H7 (cell line): Measurements from ENCODE around the gene AFMID. TPM values are rescaled to one million over a fixed set of nuclear protein-coding genes. Genes with fewer than 3 reads are reported as not detected.
"Not testable (repeated sequence)": the region's sequence is repeated elsewhere in the genome, so short reads cannot be mapped to it uniquely, and the experiment has no call there.

ENCODE experiments used
- DNase-seq: peaks from one replicate; pipeline ENCODE4 v3.0.0; 2012
- H3K27me3 ChIP-seq: 2 replicates; pipeline ENCODE4 v1.6.0; 2011; ENCODE audit warnings: mild to moderate bottlenecking, low read length; ENCODE audit not compliant: control insufficient read depth, insufficient read depth
- H3K36me3 ChIP-seq: replicated peaks from 2 replicates; pipeline ENCODE4 v1.5.1; 2011; ENCODE audit warnings: low read length; ENCODE audit not compliant: control insufficient read depth, insufficient read depth
- H3K4me3 ChIP-seq: 2 replicates; pipeline ENCODE4 v1.5.1; 2011; ENCODE audit warnings: low read depth, mild to moderate bottlenecking, control low read depth, low read length, moderate library complexity; ENCODE audit not compliant: insufficient read depth
- total RNA-seq: library from RNA; depleted of rRNA; stranded (reverse); fragments of >200 nt; shearing (Covaris generic); gene quantifications from 2 replicates; pipeline ENCODE4 v1.2.3, GENCODE V29; 2014

Gene AFMID
- total RNA-seq, 1 experiment from 2014 or later: 36.4 TPM

DNA sequence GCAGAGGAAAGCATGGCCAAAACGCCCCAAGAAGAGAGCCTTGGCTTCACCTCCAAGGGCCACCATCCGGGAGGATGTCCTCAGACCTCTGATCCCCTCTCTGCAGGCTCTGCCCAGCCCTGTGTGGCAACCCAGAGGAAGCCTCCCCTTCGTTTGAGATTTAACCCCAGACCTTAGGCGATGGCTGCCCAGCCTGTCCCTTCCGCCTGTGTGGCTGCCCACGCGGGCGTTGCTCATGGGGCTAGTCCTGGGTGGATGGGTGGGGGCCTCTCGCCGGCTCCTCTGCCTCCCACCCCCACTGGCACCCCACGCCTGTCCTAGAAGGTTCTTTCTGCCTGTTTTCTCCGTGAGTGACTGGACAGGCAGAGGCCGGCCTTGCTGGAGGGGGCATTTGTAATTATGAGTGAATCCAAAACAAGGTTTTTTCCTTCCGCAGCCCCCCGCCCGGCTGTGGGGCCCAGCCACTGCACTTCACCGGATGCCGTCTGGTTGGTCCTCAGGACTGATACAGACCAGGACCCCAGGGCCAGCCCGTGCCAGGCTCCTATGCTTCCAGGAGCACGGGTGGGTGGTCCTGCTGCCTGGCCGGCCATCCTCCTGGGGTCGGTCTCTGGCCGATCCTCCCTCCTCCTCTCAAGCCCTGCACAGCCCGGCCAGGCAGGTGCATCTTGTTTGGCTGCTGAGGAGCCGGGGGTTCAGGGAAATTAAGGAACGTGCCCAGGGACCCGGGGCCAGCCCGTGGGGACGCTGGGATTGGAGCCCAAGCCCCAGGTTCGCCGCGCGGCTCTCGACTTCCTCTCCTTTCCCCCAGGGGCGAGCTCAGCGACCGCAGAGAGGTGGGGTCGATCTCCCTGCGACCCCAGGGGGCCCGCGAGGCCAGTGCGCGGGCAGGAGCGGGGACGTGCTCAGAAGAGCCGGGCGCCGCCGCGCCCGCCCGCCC is 44.1 kb downstream of the AFMID start, which contains the start of gene TMEM235:
TSS of gene TMEM235 (plus strand) at position 636 of the 940 bp plus-strand sequence. CDS start 393 bp downstream, outside the sequence.
- DNase-seq: peak; percentile 93
- H3K36me3 ChIP-seq: no peaks in the 10 kb centered on the region
- peak within 1 kb of the TSS; percentile 53 for H3K4me3 ChIP-seq
- H3K27me3 ChIP-seq: peaks cover 30% of the 10 kb centered on the region

GRCh38 chr17:78231991-78232858 is 45.1 kb downstream of the AFMID start:
- no peaks in the 10 kb centered on the region for H3K36me3 ChIP-seq
- peak overlapping the region; percentile 53 for H3K4me3 ChIP-seq
- peaks cover 30% of the 10 kb centered on the region for H3K27me3 ChIP-seq
- peak; percentile 89 for DNase-seq

- DNase-seq: no peak
- Histone ChIP-seq H3K36me3 (no peaks in the 10 kb centered on the region), H3K4me3 (no peak overlapping the region), H3K27me3 (peaks cover 30% of the 10 kb centered on the region)
Measured at GRCh38 chr17:78232859-78233173, 45.7 kb downstream of the AFMID start.

DNA sequence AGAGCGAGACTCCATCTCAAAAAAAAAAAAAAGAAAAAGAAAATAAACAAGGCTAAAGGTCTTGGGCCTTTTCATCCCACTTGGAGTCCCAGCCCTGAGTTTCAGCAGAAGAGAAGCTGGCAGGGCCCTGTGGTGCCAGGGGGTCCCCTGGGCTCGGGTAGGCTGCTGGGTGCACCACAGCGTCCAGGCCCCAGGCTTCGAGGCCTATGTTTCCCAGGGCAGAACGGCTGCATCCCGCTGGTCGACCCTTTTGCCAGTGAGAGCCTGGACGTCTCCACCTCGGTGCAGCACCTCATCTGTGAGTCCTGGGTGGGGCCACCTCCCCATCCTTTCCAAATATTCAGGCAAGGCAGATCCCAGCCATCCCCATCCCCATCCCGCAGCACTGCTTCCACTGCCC is 46.5 kb downstream of the AFMID start:
- H3K27me3 ChIP-seq: peaks cover 30% of the 10 kb centered on the region
- peak; percentile 59 for DNase-seq
- H3K4me3 ChIP-seq: no peak overlapping the region
- H3K36me3 ChIP-seq: no peaks in the 10 kb centered on the region

GRCh38 chr17:78234261-78234865 is 47.2 kb downstream of the AFMID start:
- H3K4me3 ChIP-seq: no peak overlapping the region
- peak; percentile 58 for DNase-seq
- H3K27me3 ChIP-seq: peaks cover 30% of the 10 kb centered on the region
- no peaks in the 10 kb centered on the region for H3K36me3 ChIP-seq

DNA sequence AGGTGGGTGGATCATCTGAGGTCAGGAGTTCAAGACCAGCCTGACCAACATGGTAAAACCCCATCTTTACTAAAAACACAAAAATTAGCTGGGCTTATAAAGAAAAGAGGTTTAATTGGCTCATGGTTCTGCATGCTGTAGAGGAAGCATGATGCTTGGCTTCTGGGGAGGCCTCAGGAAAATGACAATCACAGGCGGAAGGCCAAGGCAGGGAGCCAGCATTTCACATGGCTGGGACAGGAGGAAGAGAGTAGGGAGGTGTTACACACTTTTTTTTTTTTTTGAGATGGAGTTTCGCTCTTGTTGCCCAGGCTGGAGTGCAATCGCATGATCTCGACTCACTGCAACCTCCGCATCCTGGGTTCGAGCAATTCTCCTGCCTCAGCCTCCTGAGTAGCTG is 47.9 kb downstream of the AFMID start:
- not testable (repeated sequence) for H3K4me3 ChIP-seq, H3K36me3 ChIP-seq, DNase-seq
- H3K27me3 ChIP-seq: peaks cover 28% of the 10 kb centered on the region

- DNase-seq: no peak
- Histone ChIP-seq H3K36me3 (no peaks in the 10 kb centered on the region), H3K27me3 (peaks cover 22% of the 10 kb centered on the region), H3K4me3 (no peak overlapping the region)
Measured at GRCh38 chr17:78235885-78236284, 48.7 kb downstream of the AFMID start.

- no peak overlapping the region for H3K4me3 ChIP-seq
- H3K27me3 ChIP-seq: peaks cover 16% of the 10 kb centered on the region
- DNase-seq: peak; percentile 55
- no peaks in the 10 kb centered on the region for H3K36me3 ChIP-seq
Measured at GRCh38 chr17:78236362-78237127, 49.4 kb downstream of the AFMID start.

- no peaks in the 10 kb centered on the region for H3K36me3 ChIP-seq
- peaks cover 8% of the 10 kb centered on the region for H3K27me3 ChIP-seq
- H3K4me3 ChIP-seq: no peak overlapping the region
- DNase-seq: no peak
Measured at GRCh38 chr17:78237401-78238012, 50.3 kb downstream of the AFMID start.

- H3K36me3 ChIP-seq: no peaks in the 10 kb centered on the region
- no peak overlapping the region for H3K4me3 ChIP-seq
- peak; percentile 60 for DNase-seq
- H3K27me3 ChIP-seq: peaks cover 2% of the 10 kb centered on the region
Measured at GRCh38 chr17:78238823-78239488, 51.8 kb downstream of the AFMID start.

DNA sequence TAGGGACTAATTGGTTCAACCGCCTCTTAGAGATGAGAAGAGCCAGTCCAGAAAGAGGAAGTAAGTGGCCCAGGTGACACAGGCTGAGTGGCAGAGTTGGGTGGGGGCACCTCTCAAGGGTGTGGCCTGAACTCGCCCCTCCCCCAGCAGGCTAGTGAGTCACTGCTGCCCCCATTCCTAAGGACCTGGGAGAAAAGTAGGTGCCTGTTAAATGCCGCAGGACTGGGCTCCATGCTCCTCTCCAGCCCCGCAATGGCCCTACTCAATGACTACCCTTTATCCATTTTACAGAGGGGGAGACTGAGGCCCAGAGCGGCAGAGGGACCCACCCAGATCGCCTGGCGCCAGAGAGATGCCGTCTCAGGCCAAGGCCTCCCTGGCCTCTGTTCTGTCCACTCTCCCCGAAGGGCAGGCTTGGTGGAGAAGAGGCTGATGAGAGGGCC is 52.3 kb downstream of the AFMID start:
- no peak overlapping the region for H3K4me3 ChIP-seq
- peak; percentile 59 for DNase-seq
- H3K27me3 ChIP-seq: peaks cover under 1% of the 10 kb centered on the region; the same call in 1 of the 2 replicates
- H3K36me3 ChIP-seq: no peaks in the 10 kb centered on the region

- DNase-seq: peak; percentile 39
- Histone ChIP-seq H3K4me3 (no peak overlapping the region), H3K36me3 (no peaks in the 10 kb centered on the region), H3K27me3 (no peaks in the 10 kb centered on the region)
Measured at GRCh38 chr17:78240012-78240655, 53.0 kb downstream of the AFMID start.

- no peaks in the 10 kb centered on the region for H3K27me3 ChIP-seq
- no peaks in the 10 kb centered on the region for H3K36me3 ChIP-seq
- H3K4me3 ChIP-seq: no peak overlapping the region
- no peak for DNase-seq
Measured at GRCh38 chr17:78240839-78241238, 53.7 kb downstream of the AFMID start.
